K562 (cell line): ENCODE data around the gene SPI1. TPM values are rescaled to one million over a fixed set of nuclear protein-coding genes. Genes with fewer than 3 reads are reported as not detected.

Experiments used
- ATAC-seq: fragments of 200-7000 bp; cut with Tn5 transposase; 3 replicates; pipeline ENCODE4 v1.9.1; 2020; ENCODE audit warnings: moderate library complexity
- BruUV-seq: library from RNA; stranded (reverse); fragments of 400-500 nt; replicated peaks from 2 replicates; lab custom pipeline; 2021; lab: Mats Ljungman, UMichigan
- CTCF ChIA-PET: fragments of 300-600 bp; formaldehyde crosslinking; extraction: SDS; loops from one replicate; lab custom pipeline; 2021; ENCODE audit warnings: low intra/inter-chr PET ratio; lab: Yijun Ruan, JAX
- POLR2A ChIA-PET: fragments of 300-600, 350-650 bp; sonication (Branson Sonifier 250); formaldehyde crosslinking; extraction: SDS; loops from one replicate; lab custom pipeline; 2021; ENCODE audit warnings: antibody characterized with exemption, inconsistent platforms; lab: Yijun Ruan, JAX
- DNase-seq, 4 experiments: peaks; one replicate each; pipeline versions ENCODE4 v3.0.0 to v3.0.0-alpha.2; 2011 to 2018; ENCODE audit warnings: low spot score in 3 of 4, mixed read lengths in 3 of 4; ENCODE audit errors: extremely low read depth in 1 of 4
- FAIRE-seq: peaks from 2 replicates; lab custom pipeline; 2011; peaks lifted over from hg19 to GRCh38; lab: Jason Lieb, UNC
- H2AFZ ChIP-seq: 2 replicates; pipeline ENCODE4 v1.6.0; 2011; ENCODE audit warnings: low read depth, low read length, control low read depth, inconsistent platforms
- H3K27ac ChIP-seq: fragments of 200-600 bp; 3 replicates; pipeline ENCODE4 v1.8.0; 2011; ENCODE audit warnings: low read depth, mild to moderate bottlenecking, control low read depth, inconsistent platforms, low read length, moderate library complexity, mixed read lengths; ENCODE audit errors: extremely low read depth
- H3K27me3 ChIP-seq, 2 experiments: fragments of 300-600 bp in 1 of 2; 2 replicates in 1 of 2; 3 replicates in 1 of 2; pipeline versions ENCODE4 v1.6.0 to v1.8.0; 2011; ENCODE audit warnings: inconsistent platforms in 2 of 2, low read length in 2 of 2, mild to moderate bottlenecking in 1 of 2, mixed read lengths in 1 of 2, moderate library complexity in 1 of 2; ENCODE audit not compliant: control insufficient read depth in 2 of 2, insufficient read depth in 2 of 2
- H3K36me3 ChIP-seq: fragments of 300-600 bp; 3 replicates; pipeline ENCODE4 v1.8.0; 2011; ENCODE audit warnings: mild to moderate bottlenecking, low read length, inconsistent platforms; ENCODE audit not compliant: control insufficient read depth, insufficient read depth
- H3K4me1 ChIP-seq, 2 experiments: fragments of 200-600 bp in 1 of 2; replicated peaks in 1 of 2; 2 replicates in 1 of 2; 3 replicates in 1 of 2; pipeline versions ENCODE4 v1.5.1 to v1.8.0; 2011; ENCODE audit warnings: inconsistent platforms in 2 of 2, low read length in 2 of 2, mild to moderate bottlenecking in 1 of 2, mixed read lengths in 1 of 2, moderate library complexity in 1 of 2; ENCODE audit not compliant: control insufficient read depth in 2 of 2, insufficient read depth in 2 of 2
- H3K4me2 ChIP-seq: 2 replicates; pipeline ENCODE4 v1.6.1; 2011; ENCODE audit warnings: low read length, control low read depth, inconsistent platforms, mixed read lengths; ENCODE audit not compliant: insufficient read depth
- H3K4me3 ChIP-seq: fragments of 200-600 bp; sonication (generic), shearing (Covaris generic); 2 replicates; pipeline ENCODE4 v1.5.1; 2016; ENCODE audit warnings: control low read depth, inconsistent platforms
- H3K79me2 ChIP-seq: fragments of 200-600 bp; 3 replicates; pipeline ENCODE4 v1.8.0; 2011; ENCODE audit warnings: low read length, inconsistent platforms; ENCODE audit not compliant: control insufficient read depth, insufficient read depth
- H3K9ac ChIP-seq, 2 experiments: 2 replicates each; pipeline versions ENCODE4 v1.6.0 to v1.6.1; 2011; ENCODE audit warnings: low read depth in 2 of 2, low read length in 2 of 2, control low read depth in 1 of 2, inconsistent platforms in 1 of 2, mild to moderate bottlenecking in 1 of 2, mixed read lengths in 1 of 2; ENCODE audit not compliant: insufficient read depth in 1 of 2
- H3K9me1 ChIP-seq: one replicate; pipeline ENCODE4 v1.6.0; 2011; ENCODE audit warnings: inconsistent platforms, mild to moderate bottlenecking, low read length, moderate library complexity; ENCODE audit not compliant: control insufficient read depth, insufficient read depth
- H3K9me3 ChIP-seq: replicated peaks from 2 replicates; pipeline ENCODE4 v1.5.1; 2011; ENCODE audit warnings: low read depth, low read length, inconsistent platforms; ENCODE audit not compliant: control insufficient read depth, insufficient read depth
- H4K20me1 ChIP-seq: replicated peaks from 2 replicates; pipeline ENCODE4 v1.6.1; 2011; ENCODE audit warnings: low read length, inconsistent platforms, mixed read lengths; ENCODE audit not compliant: control insufficient read depth, insufficient read depth
- ZNF444 ChIP-seq: fragments of 250-450 bp; sonication (Bioruptor Pico); IDR thresholded peaks from 2 replicates; pipeline ENCODE4 v1.4.0; 2020; ENCODE audit warnings: mild to moderate bottlenecking, moderate library complexity
- WGBS: fragments of 100-300 bp; shearing (Covaris generic); methylation state at CpG from one replicate; pipeline ENCODE4 v1.1.6; 2016; ENCODE audit warnings: low coverage, mixed read lengths; ENCODE audit not compliant: insufficient coverage; ENCODE audit errors: missing lambda C conversion rate; 5-methylcytosine and 5-hydroxymethylcytosine counted together
- in situ Hi-C: fragments of 300-500 bp; cut with MboI; formaldehyde crosslinking; loops from 4 replicates; pipeline ENCODE4 v1.15.0; 2018; ENCODE audit warnings: inconsistent platforms, mixed read lengths
- intact Hi-C: fragments of 100-400 bp; cut with micrococcal nuclease; formaldehyde crosslinking; loops from 2 replicates; pipeline ENCODE4 v1.14.2; 2022
- polyA plus RNA-seq, 8 experiments: library from polyadenylated mRNA; depleted of rRNA in 4 of 8; stranded (reverse) in 5 of 8; unstranded in 3 of 8; fragments of >200 nt; fragmentation: Nextera tagmentation in 2 of 8; fragmentation: Illumina TruSeq in 1 of 8; extraction: Ambion mirVana in 2 of 8; extraction: Trizol in 1 of 8; gene quantifications; 2 replicates each; pipeline versions ENCODE4 v1.2.1 to v1.2.3, GENCODE V29; 2011 to 2014; ENCODE audit warnings: inconsistent platforms in 1 of 8, missing spikeins in 1 of 8
- total RNA-seq, 7 experiments: library from RNA; depleted of rRNA in 6 of 7; stranded (reverse); fragments of >200 nt in 6 of 7; fragmentation: Illumina TruSeq in 2 of 7; extraction: Trizol in 2 of 7; gene quantifications; 2 replicates each; pipeline versions ENCODE4 v1.2.1 to v1.2.3, GENCODE V29; 2011 to 2021; ENCODE audit warnings: low replicate concordance in 1 of 7
- TF ChIP-seq, protein P1 (sequence below): sonication (generic); formaldehyde crosslinking; IDR thresholded peaks from 2 replicates; pipeline ENCODE4 v1.8.0; 2022; ENCODE audit warnings: missing genetic modification reagents, mild to moderate bottlenecking, moderate library complexity, borderline replicate concordance

Gene SPI1
- total and polyA plus RNA-seq, 9 of the 15 experiments (the other 6 are each of a cell fraction or from before 2014, with no cell fraction given): 0.10 to 33.7 (median 10.3) TPM

DNA sequence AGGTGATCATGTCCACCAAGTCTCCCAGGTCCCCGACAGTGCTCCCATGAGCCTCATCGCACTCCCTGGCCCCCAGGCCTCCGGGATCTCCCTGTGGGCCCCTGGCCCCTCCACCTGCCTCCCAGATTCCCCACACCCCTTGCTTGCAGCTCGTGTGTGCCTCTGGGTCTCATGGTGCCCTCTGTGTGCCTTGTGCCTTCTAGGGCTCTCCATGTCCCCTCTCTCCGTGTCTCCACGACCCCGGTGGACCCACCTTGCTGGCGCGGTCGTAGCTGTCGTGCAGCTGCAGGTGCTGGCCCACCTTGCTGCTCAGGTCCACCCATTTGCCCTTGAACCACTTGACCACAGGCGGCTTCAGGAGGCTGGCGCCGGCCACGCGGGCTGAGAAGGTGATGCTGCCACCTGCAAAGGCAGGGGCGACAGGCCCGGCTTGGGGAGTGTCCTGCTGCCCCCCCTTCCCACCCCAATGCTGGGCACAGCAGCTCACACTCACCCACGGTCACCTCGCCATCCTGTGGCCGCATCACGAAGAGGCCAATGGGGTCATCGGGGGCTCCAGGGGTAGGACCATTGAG is 28.7 kb downstream of the SPI1 start:
- Histone ChIP-seq H3K9me3 (no peaks in the 10 kb centered on the region; the same call in 1 of the 2 replicates), H3K79me2 (no peaks in the 10 kb centered on the region), H3K4me1 (peaks cover 0 to 40% of the 10 kb centered on the region in 2 experiments; a peak in 2 of 5 replicates), H2AFZ (no peak overlapping the region), H3K9me1 (no peaks in the 10 kb centered on the region), H3K9ac (peak overlapping the region in 1 of 2 experiments; percentile 6; a peak in 1 of 4 replicates), H3K36me3 (no peaks in the 10 kb centered on the region)
- intact Hi-C loops: loop anchor here (10.0 kb wide), 2 partner anchors 55 to 465 kb away; partner anchors contain the start of gene SLC39A13
- in situ Hi-C loops: loop anchor here (10.0 kb wide), 2 partner anchors 175 to 465 kb away; partner anchors contain the start of gene ARFGAP2
- WGBS: 55% methylated on average over 18 of the region's 23 CpGs
- CTCF ChIA-PET: interaction anchor here (1.2 kb wide), 1 partner anchor 92 kb away, joined by 5 read pairs; the partner anchor contains the start of gene NR1H3
- no peak for FAIRE-seq
- TF ChIP-seq, protein P1, sequence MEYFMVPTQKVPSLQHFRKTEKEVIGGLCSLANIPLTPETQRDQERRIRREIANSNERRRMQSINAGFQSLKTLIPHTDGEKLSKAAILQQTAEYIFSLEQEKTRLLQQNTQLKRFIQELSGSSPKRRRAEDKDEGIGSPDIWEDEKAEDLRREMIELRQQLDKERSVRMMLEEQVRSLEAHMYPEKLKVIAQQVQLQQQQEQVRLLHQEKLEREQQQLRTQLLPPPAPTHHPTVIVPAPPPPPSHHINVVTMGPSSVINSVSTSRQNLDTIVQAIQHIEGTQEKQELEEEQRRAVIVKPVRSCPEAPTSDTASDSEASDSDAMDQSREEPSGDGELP: 0 out of 2 replicates have a peak, but pooled peaks have one; percentile 15
- TF ChIP-seq ZNF444 (CRISPR knock-in tag): no peak
- TF ChIP-seq, all 486 proteins: peak for 1
- Histone ChIP-seq H3K27ac (no peak overlapping the region), H3K4me2 (no peak overlapping the region), H4K20me1 (peaks cover 3% of the 10 kb centered on the region; the same call in 1 of the 2 replicates), H3K4me3 (no peak overlapping the region), H3K27me3 (peaks cover 10 to 26% of the 10 kb centered on the region in 2 experiments; a peak in 4 of 5 replicates)
- no TSS peak for BruUV-seq
- DNase-seq: no peak
- no peak for ATAC-seq
- POLR2A ChIA-PET: interaction anchor here (1.0 to 1.1 kb wide), 2 partner anchors 12 to 90 kb away, joined by 3 to 6 read pairs; no protein-coding TSS in a partner anchor
